DMS 273 treated with DMSO at 0.1 percent for 48 hours (cell line): ENCODE measurements around the gene OR8S1.
"Not testable (repeated sequence)": the region's sequence is repeated elsewhere in the genome, so short reads cannot be mapped to it uniquely, and the experiment has no call there.

Source experiments
- DNase-seq: peaks from one replicate; lab custom pipeline; 2025; lab: John Stamatoyannopoulos, UW

Gene OR8S1

DNA sequence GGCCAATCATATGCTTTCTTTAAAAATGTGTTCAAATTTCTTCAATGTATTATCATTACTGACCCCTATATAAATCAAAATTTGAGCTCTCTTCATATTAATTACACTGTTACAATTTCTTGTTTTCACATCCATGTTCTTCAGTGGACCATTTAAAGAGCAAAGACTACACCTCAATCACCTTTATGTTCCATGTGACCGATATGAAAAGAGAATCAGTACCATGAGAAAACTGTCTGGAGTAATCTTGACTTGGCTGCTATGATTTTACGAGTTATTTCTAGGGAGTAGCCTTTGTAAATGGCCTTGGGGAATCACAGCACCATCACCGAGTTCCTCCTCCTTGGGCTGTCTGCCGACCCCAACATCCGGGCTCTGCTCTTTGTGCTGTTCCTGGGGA, at the start of gene OR8S1:
Gene OR8S1 (plus strand): TSS at position 301 of the 400 bp plus-strand sequence. CDS start 0 bp downstream, at position 301.
- no peak for DNase-seq

- DNase-seq = no peak
Measured at GRCh38 chr12:48482198-48482597, 43.2 kb upstream of the OR8S1 start, which contains the start of gene C12orf54. C12orf54 (plus strand) TSS chr12:48482498; CDS start chr12:48483297, 799 bp downstream.

DNA sequence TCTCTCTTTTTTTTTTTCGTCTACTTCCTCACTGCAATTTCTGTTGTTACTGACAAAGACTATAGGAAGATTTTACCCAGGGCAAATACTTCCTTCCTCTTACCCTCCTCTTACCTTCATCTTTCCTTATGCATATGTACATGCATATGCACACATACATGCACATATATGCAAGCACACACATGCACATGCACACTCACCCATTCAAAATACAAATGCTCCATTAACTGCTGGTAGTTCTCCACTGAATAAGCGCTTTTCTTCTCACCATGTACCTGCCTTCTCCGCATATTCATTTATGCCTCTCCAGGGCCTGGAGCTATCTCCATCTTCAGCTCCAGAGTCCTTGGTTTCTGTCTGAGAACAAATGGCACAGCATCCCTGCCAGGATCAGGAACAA, 42.5 kb upstream of the OR8S1 start:
- no peak for DNase-seq

- DNase-seq = no peak
Measured at GRCh38 chr12:48486261-48486660, 39.2 kb upstream of the OR8S1 start.

DNA sequence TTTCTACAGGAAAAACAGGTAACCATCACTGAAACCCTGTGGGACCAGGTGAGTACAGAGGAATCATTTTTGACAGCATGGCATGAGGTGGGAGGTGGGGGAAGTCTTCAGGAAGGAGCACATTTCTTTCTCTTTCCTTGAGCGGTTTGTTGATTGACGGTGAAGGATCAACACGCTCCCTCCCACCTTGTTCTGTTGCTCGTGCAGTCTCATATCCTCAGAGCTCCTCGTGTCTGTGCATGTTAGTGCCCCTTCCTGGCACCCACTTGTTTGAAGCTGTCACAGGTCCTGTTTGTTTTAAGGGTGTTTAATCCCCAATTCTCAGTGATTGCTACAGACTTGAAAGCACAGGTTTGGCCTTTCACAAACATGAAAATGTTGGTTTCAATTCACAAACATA, 38.8 kb upstream of the OR8S1 start:
- DNase-seq = no peak

DNA sequence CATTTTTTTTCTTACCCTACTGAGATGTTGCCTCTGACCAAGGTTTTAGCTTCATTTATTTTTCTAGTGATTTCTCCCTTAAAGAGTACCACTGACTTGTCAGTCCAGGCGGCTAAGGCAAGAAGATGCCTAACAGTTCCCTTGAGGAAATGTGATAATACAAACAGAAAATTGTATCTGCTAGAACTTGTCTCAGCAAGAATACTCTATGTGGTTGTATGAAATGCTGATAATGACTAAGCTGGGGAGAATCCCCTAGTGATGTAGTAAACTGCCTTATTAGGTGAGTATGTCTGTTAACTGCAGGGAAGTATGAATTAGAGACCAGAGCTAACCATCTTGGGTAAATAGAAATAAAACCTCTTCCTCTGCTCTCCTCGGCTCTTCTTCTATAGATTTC, 36.4 kb upstream of the OR8S1 start:
- no peak for DNase-seq

- DNase-seq = not testable (repeated sequence)
Measured at GRCh38 chr12:48489456-48489855, 36.0 kb upstream of the OR8S1 start.

- not testable (repeated sequence) for DNase-seq
Measured at GRCh38 chr12:48500281-48500680, 25.2 kb upstream of the OR8S1 start.

GRCh38 chr12:48506836-48507235, 18.6 kb upstream of the OR8S1 start:
- not testable (repeated sequence) for DNase-seq

- no peak for DNase-seq
Measured at GRCh38 chr12:48508987-48509386, 16.4 kb upstream of the OR8S1 start.

- no peak for DNase-seq
Measured at GRCh38 chr12:48510111-48510510, 15.3 kb upstream of the OR8S1 start.

DNA sequence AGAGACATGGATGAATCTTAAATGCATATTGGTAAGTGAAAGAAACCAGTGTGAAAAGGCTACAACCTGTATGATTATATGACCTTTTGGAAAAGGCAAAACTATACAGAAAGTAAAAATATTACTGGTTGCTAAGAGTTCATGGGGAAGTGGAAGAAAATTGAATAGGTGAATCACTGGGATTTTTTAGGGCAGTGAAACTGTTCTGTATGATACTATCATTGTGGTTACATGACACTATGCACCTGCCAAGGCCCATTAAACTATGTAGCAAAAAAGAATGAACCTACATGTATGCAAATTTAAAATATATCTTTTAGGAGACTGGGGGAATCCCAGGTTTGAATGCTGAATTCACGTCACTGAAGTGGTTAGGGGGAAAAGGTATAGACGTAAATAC, 12.6 kb upstream of the OR8S1 start:
- DNase-seq = no peak

- no peak for DNase-seq
Measured at GRCh38 chr12:48514728-48515127, 10.7 kb upstream of the OR8S1 start.

DNA sequence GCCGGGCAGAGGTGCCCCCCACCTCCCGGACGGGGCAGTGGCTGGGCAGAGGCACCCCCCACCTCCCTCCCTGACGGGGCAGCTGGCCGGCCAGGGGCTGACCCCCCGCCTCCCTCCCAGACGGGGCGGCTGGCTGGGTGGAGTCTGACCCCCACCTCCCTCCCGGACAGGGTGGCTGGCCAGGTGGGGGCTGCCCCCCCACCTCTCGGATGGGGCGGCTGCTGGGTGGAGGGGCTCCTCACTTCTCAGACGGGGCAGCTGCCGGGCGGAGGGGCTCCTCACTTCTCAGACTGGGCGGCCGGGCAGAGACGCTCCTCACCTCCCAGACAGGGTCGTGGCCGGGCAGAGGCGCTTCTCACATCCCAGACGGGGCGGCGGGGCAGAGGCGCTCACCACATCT, 5.1 kb upstream of the OR8S1 start:
- not testable (repeated sequence) for DNase-seq

- no peak for DNase-seq
Measured at GRCh38 chr12:48527891-48528670, 2.6 kb downstream of the OR8S1 start.

- DNase-seq = no peak
Measured at GRCh38 chr12:48532601-48533000, 7.2 kb downstream of the OR8S1 start.

DNA sequence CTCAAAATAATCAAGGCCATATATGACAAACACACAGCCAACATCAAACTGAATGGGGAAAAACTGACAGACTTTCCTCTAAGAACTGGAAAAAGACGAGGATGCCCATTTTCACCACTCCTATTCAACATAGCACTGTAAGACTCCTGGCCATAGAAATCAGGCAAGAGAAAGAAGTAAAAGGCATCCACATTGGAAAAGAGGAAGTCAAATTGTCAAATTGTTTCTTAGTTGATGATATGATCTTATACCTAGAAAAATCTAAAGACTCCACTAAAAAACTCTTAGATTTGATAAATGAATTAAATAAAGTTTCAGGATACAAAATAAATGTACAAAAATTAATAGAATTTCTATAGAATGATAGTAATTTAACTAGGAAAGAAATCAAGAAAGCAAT, 11.2 kb downstream of the OR8S1 start:
- no peak for DNase-seq

GRCh38 chr12:48542300-48542928, 17.0 kb downstream of the OR8S1 start:
- DNase-seq = no peak

DNA sequence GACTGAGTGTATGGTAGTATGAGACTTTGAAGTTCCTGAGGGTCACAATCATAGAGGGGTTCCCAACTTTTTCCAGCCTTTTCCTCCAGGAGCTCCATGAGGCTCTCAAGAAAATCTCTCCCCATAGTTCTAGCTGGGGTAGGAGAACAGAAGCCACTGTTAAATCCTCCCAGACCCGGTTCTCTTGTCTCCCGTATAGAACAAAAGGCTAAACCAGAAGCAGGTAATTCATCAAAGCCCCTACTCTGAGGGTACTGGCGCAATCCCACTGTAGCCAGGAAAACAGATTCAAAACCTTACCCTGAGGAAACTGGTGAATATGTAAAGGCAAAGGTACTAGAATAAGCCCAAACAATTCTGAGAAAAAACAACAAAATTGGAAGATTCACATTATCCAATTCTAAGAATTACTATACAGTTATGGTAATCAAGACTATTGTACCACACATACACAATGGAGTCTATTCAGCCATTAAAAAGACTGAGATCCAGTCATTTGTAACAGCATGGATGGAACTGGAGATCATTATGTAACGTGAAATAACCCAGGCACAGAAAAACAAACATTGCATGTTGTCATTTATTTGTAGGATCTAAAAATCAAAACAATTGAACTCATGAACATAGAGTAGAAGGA, 20.5 kb downstream of the OR8S1 start:
- no peak for DNase-seq

GRCh38 chr12:48547012-48547411, 21.6 kb downstream of the OR8S1 start:
- not testable (repeated sequence) for DNase-seq

- not testable (repeated sequence) for DNase-seq
Measured at GRCh38 chr12:48551636-48552035, 26.2 kb downstream of the OR8S1 start.

- DNase-seq = not testable (repeated sequence)
Measured at GRCh38 chr12:48553666-48554343, 28.4 kb downstream of the OR8S1 start.
